Measurements from ENCODE around the gene ZFX. TPM values are rescaled to one million over a fixed set of nuclear protein-coding genes. Genes with fewer than 3 reads are reported as not detected.

The ZFX gene
- total RNA-seq, 1 donor from 2014 or later, result 35.7 TPM

GRCh38 chrX:24210190-24210589 is 60.7 kb downstream of the ZFX start:
- no peak overlapping the region for H3K9ac ChIP-seq (ENCODE audit: low read length)
- no peaks in the 10 kb centered on the region for H3K27me3 ChIP-seq (ENCODE audit: insufficient read depth, low read length)
- Mint-ChIP-seq H3K36me3 (ENCODE audit: low read depth, unreplicated experiment) (peaks cover 7% of the 10 kb centered on the region), H3K9me3 (ENCODE audit: unreplicated experiment) (no peaks in the 10 kb centered on the region), H3K27me3 (ENCODE audit: low read depth, unreplicated experiment) (no peaks in the 10 kb centered on the region), H3K27ac (ENCODE audit: unreplicated experiment) (no peak overlapping the region), H3K4me3 (ENCODE audit: unreplicated experiment) (no peak overlapping the region), H3K4me1 (ENCODE audit: low read depth, unreplicated experiment) (peaks cover 3% of the 10 kb centered on the region)
- H2AFZ ChIP-seq (ENCODE audit: low read depth, low read length), result no peak overlapping the region
- peaks cover 22% of the 10 kb centered on the region for H3K36me3 ChIP-seq (ENCODE audit: insufficient read depth, low read length)
- DNase-seq (ENCODE audit: low read depth) (no peak), FAIRE-seq (peak; percentile 60)
- no peaks in the 10 kb centered on the region for H3K9me3 ChIP-seq (ENCODE audit: insufficient read depth, low read depth, low read length)
- H3K4me3 ChIP-seq (ENCODE audit: insufficient read depth, low read depth, low read length), result no peak overlapping the region
- TF ChIP-seq, protein P1, sequence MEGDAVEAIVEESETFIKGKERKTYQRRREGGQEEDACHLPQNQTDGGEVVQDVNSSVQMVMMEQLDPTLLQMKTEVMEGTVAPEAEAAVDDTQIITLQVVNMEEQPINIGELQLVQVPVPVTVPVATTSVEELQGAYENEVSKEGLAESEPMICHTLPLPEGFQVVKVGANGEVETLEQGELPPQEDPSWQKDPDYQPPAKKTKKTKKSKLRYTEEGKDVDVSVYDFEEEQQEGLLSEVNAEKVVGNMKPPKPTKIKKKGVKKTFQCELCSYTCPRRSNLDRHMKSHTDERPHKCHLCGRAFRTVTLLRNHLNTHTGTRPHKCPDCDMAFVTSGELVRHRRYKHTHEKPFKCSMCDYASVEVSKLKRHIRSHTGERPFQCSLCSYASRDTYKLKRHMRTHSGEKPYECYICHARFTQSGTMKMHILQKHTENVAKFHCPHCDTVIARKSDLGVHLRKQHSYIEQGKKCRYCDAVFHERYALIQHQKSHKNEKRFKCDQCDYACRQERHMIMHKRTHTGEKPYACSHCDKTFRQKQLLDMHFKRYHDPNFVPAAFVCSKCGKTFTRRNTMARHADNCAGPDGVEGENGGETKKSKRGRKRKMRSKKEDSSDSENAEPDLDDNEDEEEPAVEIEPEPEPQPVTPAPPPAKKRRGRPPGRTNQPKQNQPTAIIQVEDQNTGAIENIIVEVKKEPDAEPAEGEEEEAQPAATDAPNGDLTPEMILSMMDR (IDR thresholded peaks at IDR 0.05; ENCODE audit: insufficient read depth, low read depth, low read length), result no peak
- no peak for TF ChIP-seq EZH2 (IDR thresholded peaks at IDR 0.05; ENCODE audit: insufficient read depth, low read length)
- H3K4me2 ChIP-seq (ENCODE audit: low read length), result no peak overlapping the region
- no peaks in the 10 kb centered on the region for H3K4me1 ChIP-seq (ENCODE audit: insufficient read depth, low read length)
- no peak overlapping the region for H3K27ac ChIP-seq (ENCODE audit: low read depth, low read length)
- H4K20me1 ChIP-seq (ENCODE audit: insufficient read depth, low read length), result peaks cover 11% of the 10 kb centered on the region
- peaks cover 15% of the 10 kb centered on the region for H3K79me2 ChIP-seq (ENCODE audit: insufficient read depth, low read length)

- H3K79me2 ChIP-seq (ENCODE audit: insufficient read depth, low read length), result peaks cover 7% of the 10 kb centered on the region
- TF ChIP-seq, protein P1 (IDR thresholded peaks at IDR 0.05; ENCODE audit: insufficient read depth, low read depth, low read length), result no peak
- TF ChIP-seq EZH2 (IDR thresholded peaks at IDR 0.05; ENCODE audit: insufficient read depth, low read length), result no peak
- H3K36me3 Mint-ChIP-seq (ENCODE audit: low read depth, unreplicated experiment), result peaks cover 6% of the 10 kb centered on the region
- no peaks in the 10 kb centered on the region for H3K9me3 ChIP-seq (ENCODE audit: insufficient read depth, low read depth, low read length)
- DNase-seq (ENCODE audit: low read depth) (no peak), FAIRE-seq (no peak)
- peaks cover 14% of the 10 kb centered on the region for H3K36me3 ChIP-seq (ENCODE audit: insufficient read depth, low read length)
- H3K4me2 ChIP-seq (ENCODE audit: low read length), result no peak overlapping the region
- H3K27ac ChIP-seq (ENCODE audit: low read depth, low read length), result no peak overlapping the region
- no peaks in the 10 kb centered on the region for H3K27me3 ChIP-seq (ENCODE audit: insufficient read depth, low read length)
- no peak overlapping the region for H2AFZ ChIP-seq (ENCODE audit: low read depth, low read length)
- peaks cover 3% of the 10 kb centered on the region for H4K20me1 ChIP-seq (ENCODE audit: insufficient read depth, low read length)
- no peaks in the 10 kb centered on the region for H3K4me1 Mint-ChIP-seq (ENCODE audit: low read depth, unreplicated experiment)
- no peaks in the 10 kb centered on the region for H3K27me3 Mint-ChIP-seq (ENCODE audit: low read depth, unreplicated experiment)
- no peak overlapping the region for H3K27ac Mint-ChIP-seq (ENCODE audit: unreplicated experiment)
- H3K4me1 ChIP-seq (ENCODE audit: insufficient read depth, low read length), result no peaks in the 10 kb centered on the region
- no peak overlapping the region for H3K4me3 Mint-ChIP-seq (ENCODE audit: unreplicated experiment)
- H3K9ac ChIP-seq (ENCODE audit: low read length), result no peak overlapping the region
- H3K4me3 ChIP-seq (ENCODE audit: insufficient read depth, low read depth, low read length), result no peak overlapping the region
- no peaks in the 10 kb centered on the region for H3K9me3 Mint-ChIP-seq (ENCODE audit: unreplicated experiment)
These were observed 65.0 kb downstream of the ZFX start for GRCh38 chrX:24214568-24214967.

DNA sequence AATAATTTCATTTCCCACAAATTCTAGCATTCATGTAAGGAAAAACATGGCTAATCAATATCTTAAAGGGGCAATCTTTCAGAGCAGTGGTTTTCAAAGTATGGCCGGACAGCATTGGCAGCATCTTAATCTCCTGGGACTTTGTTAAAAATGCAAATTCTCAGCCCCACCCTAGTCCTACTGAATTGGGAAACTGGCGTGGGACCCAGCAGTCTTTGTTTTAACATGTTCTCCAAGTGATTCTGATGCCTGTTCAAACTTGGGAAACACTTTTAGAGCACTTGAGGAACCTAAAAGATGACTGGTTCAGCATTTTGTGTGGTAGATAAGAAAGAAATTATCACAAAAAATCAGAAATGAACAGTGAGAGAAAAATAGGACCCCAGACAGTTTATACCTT is 65.7 kb downstream of the ZFX start:
- H3K4me1 ChIP-seq (ENCODE audit: insufficient read depth, low read length), result no peaks in the 10 kb centered on the region
- H3K9ac ChIP-seq (ENCODE audit: low read length), result no peak overlapping the region
- Mint-ChIP-seq H3K4me3 (ENCODE audit: unreplicated experiment) (no peak overlapping the region), H3K27ac (ENCODE audit: unreplicated experiment) (no peak overlapping the region), H3K27me3 (ENCODE audit: low read depth, unreplicated experiment) (no peaks in the 10 kb centered on the region), H3K4me1 (ENCODE audit: low read depth, unreplicated experiment) (no peaks in the 10 kb centered on the region), H3K9me3 (ENCODE audit: unreplicated experiment) (no peaks in the 10 kb centered on the region), H3K36me3 (ENCODE audit: low read depth, unreplicated experiment) (peaks cover 2% of the 10 kb centered on the region)
- H3K27ac ChIP-seq (ENCODE audit: low read depth, low read length), result no peak overlapping the region
- H3K4me3 ChIP-seq (ENCODE audit: insufficient read depth, low read depth, low read length), result no peak overlapping the region
- H2AFZ ChIP-seq (ENCODE audit: low read depth, low read length), result no peak overlapping the region
- H3K9me3 ChIP-seq (ENCODE audit: insufficient read depth, low read depth, low read length), result no peaks in the 10 kb centered on the region
- no peak for FAIRE-seq
- H3K4me2 ChIP-seq (ENCODE audit: low read length), result no peak overlapping the region
- no peak for DNase-seq (ENCODE audit: low read depth)
- TF ChIP-seq EZH2 (IDR thresholded peaks at IDR 0.05; ENCODE audit: insufficient read depth, low read length), result no peak
- TF ChIP-seq, protein P1 (IDR thresholded peaks at IDR 0.05; ENCODE audit: insufficient read depth, low read depth, low read length), result no peak
- peaks cover 13% of the 10 kb centered on the region for H3K36me3 ChIP-seq (ENCODE audit: insufficient read depth, low read length)
- H3K79me2 ChIP-seq (ENCODE audit: insufficient read depth, low read length), result peaks cover 7% of the 10 kb centered on the region
- no peaks in the 10 kb centered on the region for H3K27me3 ChIP-seq (ENCODE audit: insufficient read depth, low read length)
- peaks cover 3% of the 10 kb centered on the region for H4K20me1 ChIP-seq (ENCODE audit: insufficient read depth, low read length)

Measured in astrocyte (in vitro differentiated cells and primary cell).